PC-9 (cell line): ENCODE results near the gene STAG3.

Source experiments
- CTCF ChIP-seq: fragments of 200-600 bp; sonication (generic); conservative IDR thresholded peaks from 2 replicates; pipeline ENCODE4 v1.6.1; 2017; ENCODE audit warnings: mixed run types, antibody characterized with exemption, mild to moderate bottlenecking, moderate library complexity
- EZH2 ChIP-seq: fragments of 200-600 bp; sonication (generic); IDR thresholded peaks from 2 replicates; pipeline ENCODE4 v1.8.0; 2017; ENCODE audit warnings: antibody characterized with exemption, low read depth

GRCh38 chr7:100153708-100154535 lies 23.8 kb upstream of the STAG3 start:
- TF ChIP-seq CTCF (no peak), EZH2 (no peak)
